GM21723 (cell line): ENCODE data around the gene MFSD6L.

Source experiments
- ATAC-seq: cut with Tn5 transposase; IDR thresholded peaks from one replicate; pipeline ENCODE4 v1.9.1; 2021; ENCODE audit warnings: mild to moderate bottlenecking, moderate library complexity; ENCODE audit not compliant: unreplicated experiment

MFSD6L gene

GRCh38 chr17:8798846-8799569 is at the start of gene MFSD6L:
Gene MFSD6L (minus strand): TSS chr17:8799365. CDS start chr17:8799120, 245 bp downstream.
- ATAC-seq, result no peak

GRCh38 chr17:8847891-8848290 is 48.7 kb upstream of the MFSD6L start:
- ATAC-seq, result no peak

- ATAC-seq, result no peak
Observed at GRCh38 chr17:8846768-8847211, 47.6 kb upstream of the MFSD6L start.

GRCh38 chr17:8844229-8845218 is 45.4 kb upstream of the MFSD6L start:
- no peak for ATAC-seq

- no peak for ATAC-seq
Observed at GRCh38 chr17:8843344-8843743, 44.2 kb upstream of the MFSD6L start.

- no peak for ATAC-seq
Observed at GRCh38 chr17:8841844-8842243, 42.7 kb upstream of the MFSD6L start.

- ATAC-seq, result no peak
Observed at GRCh38 chr17:8839410-8839935, 40.3 kb upstream of the MFSD6L start.

- ATAC-seq, result no peak
Observed at GRCh38 chr17:8838551-8839095, 39.5 kb upstream of the MFSD6L start.

GRCh38 chr17:8837563-8838075 is 38.5 kb upstream of the MFSD6L start:
- ATAC-seq, result no peak

- ATAC-seq, result no peak
Observed at GRCh38 chr17:8836821-8837562, 37.8 kb upstream of the MFSD6L start.

- no peak for ATAC-seq
Observed at GRCh38 chr17:8835631-8836364, 36.6 kb upstream of the MFSD6L start.

GRCh38 chr17:8835106-8835505 is 35.9 kb upstream of the MFSD6L start:
- no peak for ATAC-seq

- no peak for ATAC-seq
Observed at GRCh38 chr17:8832711-8833352, 33.7 kb upstream of the MFSD6L start.

- no peak for ATAC-seq
Observed at GRCh38 chr17:8831234-8831849, 32.2 kb upstream of the MFSD6L start.

- ATAC-seq, result no peak
Observed at GRCh38 chr17:8830141-8830540, 31.0 kb upstream of the MFSD6L start.

GRCh38 chr17:8829036-8829941 is 30.1 kb upstream of the MFSD6L start:
- no peak for ATAC-seq

- ATAC-seq, result no peak
Observed at GRCh38 chr17:8828517-8828875, 29.3 kb upstream of the MFSD6L start.
